Measurements from ENCODE around the gene PCNT. TPM values are rescaled to one million over a fixed set of nuclear protein-coding genes. Genes with fewer than 3 reads are reported as not detected.
A peak's percentile ranks its signal among the peaks of the same experiment; 100 is the strongest.
"Not testable (repeated sequence)": the region's sequence is repeated elsewhere in the genome, so short reads cannot be mapped to it uniquely, and the experiment has no call there.

The PCNT gene
- total RNA-seq, 1 donor from 2014 or later, result 15.1 TPM

GRCh38 chr21:46308431-46308830 lies 15.5 kb upstream of the PCNT start:
- DNase-seq (ENCODE audit: low read depth in 2 of 2), result no peak

GRCh38 chr21:46310260-46310659 lies 13.7 kb upstream of the PCNT start:
- not testable (repeated sequence) for DNase-seq (ENCODE audit: low read depth in 2 of 2)

GRCh38 chr21:46311568-46311967 lies 12.4 kb upstream of the PCNT start:
- DNase-seq (ENCODE audit: low read depth in 2 of 2), result no peak

GRCh38 chr21:46312949-46313348 lies 11.0 kb upstream of the PCNT start:
- no peak for DNase-seq (ENCODE audit: low read depth in 2 of 2)

GRCh38 chr21:46314441-46315020 lies 9.4 kb upstream of the PCNT start:
- DNase-seq (ENCODE audit: low read depth in 2 of 2), result no peak

- DNase-seq (ENCODE audit: low read depth in 2 of 2), result no peak
Measured at GRCh38 chr21:46316708-46317324, 7.1 kb upstream of the PCNT start.

- no peak for DNase-seq (ENCODE audit: low read depth in 2 of 2)
Measured at GRCh38 chr21:46317710-46318463, 6.1 kb upstream of the PCNT start.

GRCh38 chr21:46318464-46318845 lies 5.5 kb upstream of the PCNT start:
- DNase-seq (ENCODE audit: low read depth in 2 of 2), result no peak

GRCh38 chr21:46319186-46319585 lies 4.8 kb upstream of the PCNT start:
- no peak for DNase-seq (ENCODE audit: low read depth in 2 of 2)

- peak; percentile 37 to 45 for DNase-seq (ENCODE audit: low read depth in 2 of 2)
Measured at GRCh38 chr21:46320331-46320801, 3.6 kb upstream of the PCNT start.

GRCh38 chr21:46322351-46323226 lies 1.4 kb upstream of the PCNT start:
- DNase-seq (ENCODE audit: low read depth in 2 of 2), result peak; percentile 25 to 56

- peak; percentile 22 to 26 for DNase-seq (ENCODE audit: low read depth in 2 of 2)
Measured at GRCh38 chr21:46323227-46323709, 688 bp upstream of the PCNT start.

GRCh38 chr21:46324390-46325072 lies 575 bp downstream of the PCNT start:
- DNase-seq (ENCODE audit: low read depth in 2 of 2), result peak; percentile 84 to 92

- peak; percentile 60 to 67 for DNase-seq (ENCODE audit: low read depth in 2 of 2)
Measured at GRCh38 chr21:46325073-46325912, 1.3 kb downstream of the PCNT start.

- no peak for DNase-seq (ENCODE audit: low read depth in 2 of 2)
Measured at GRCh38 chr21:46326110-46326703, 2.3 kb downstream of the PCNT start.

GRCh38 chr21:46327711-46328110 lies 3.8 kb downstream of the PCNT start:
- no peak for DNase-seq (ENCODE audit: low read depth in 2 of 2)

- no peak for DNase-seq (ENCODE audit: low read depth in 2 of 2)
Measured at GRCh38 chr21:46328151-46328550, 4.2 kb downstream of the PCNT start.

- peak in 1 of 2 donors; percentile 51 for DNase-seq (ENCODE audit: low read depth in 2 of 2)
Measured at GRCh38 chr21:46329796-46330195, 5.8 kb downstream of the PCNT start.

- DNase-seq (ENCODE audit: low read depth in 2 of 2), result no peak
Measured at GRCh38 chr21:46334351-46335140, 10.6 kb downstream of the PCNT start.
